ENCODE data around the gene LUC7L2. TPM values are rescaled to one million over a fixed set of nuclear protein-coding genes. Genes with fewer than 3 reads are reported as not detected.

The LUC7L2 gene
- total RNA-seq, 1 experiment from 2014 or later = 74.2 TPM

DNA sequence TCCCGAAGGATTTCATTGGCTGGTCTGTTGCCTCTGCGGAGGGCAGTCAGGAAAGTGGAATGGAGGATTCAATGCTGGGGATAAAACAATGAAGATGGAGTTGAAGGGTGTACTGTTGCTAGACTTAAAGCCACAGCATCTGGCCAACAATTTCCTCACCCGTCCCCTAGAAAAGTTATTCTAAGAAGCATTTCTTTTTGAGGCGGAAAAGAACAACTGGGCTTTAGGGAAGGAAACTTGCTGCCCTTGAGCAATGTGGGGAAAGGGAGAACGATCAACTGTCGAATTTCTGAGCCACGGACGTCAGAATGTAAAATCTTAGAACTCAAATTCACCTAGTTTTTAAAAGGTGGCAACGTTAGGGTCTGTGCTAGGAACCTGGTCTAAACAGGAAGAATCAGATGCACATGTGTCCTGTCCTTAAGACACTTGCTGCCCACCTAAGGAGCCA is 17.9 kb upstream of the LUC7L2 start:
- BruUV-seq (replicated peaks) = TSS peak; percentile 75
- H3K4me3 Mint-ChIP-seq (ENCODE audit: unreplicated experiment) = peak overlapping the region; percentile 89
- TF ChIP-seq, protein P1, sequence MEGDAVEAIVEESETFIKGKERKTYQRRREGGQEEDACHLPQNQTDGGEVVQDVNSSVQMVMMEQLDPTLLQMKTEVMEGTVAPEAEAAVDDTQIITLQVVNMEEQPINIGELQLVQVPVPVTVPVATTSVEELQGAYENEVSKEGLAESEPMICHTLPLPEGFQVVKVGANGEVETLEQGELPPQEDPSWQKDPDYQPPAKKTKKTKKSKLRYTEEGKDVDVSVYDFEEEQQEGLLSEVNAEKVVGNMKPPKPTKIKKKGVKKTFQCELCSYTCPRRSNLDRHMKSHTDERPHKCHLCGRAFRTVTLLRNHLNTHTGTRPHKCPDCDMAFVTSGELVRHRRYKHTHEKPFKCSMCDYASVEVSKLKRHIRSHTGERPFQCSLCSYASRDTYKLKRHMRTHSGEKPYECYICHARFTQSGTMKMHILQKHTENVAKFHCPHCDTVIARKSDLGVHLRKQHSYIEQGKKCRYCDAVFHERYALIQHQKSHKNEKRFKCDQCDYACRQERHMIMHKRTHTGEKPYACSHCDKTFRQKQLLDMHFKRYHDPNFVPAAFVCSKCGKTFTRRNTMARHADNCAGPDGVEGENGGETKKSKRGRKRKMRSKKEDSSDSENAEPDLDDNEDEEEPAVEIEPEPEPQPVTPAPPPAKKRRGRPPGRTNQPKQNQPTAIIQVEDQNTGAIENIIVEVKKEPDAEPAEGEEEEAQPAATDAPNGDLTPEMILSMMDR (IDR thresholded peaks at IDR 0.05; ENCODE audit: insufficient read depth in 1 of 2, low read depth in 1 of 2, low read length in 1 of 2, severe bottlenecking in 1 of 2, unreplicated experiment in 1 of 2) = no peak
- Histone ChIP-seq H3K36me3 (ENCODE audit: control insufficient read depth, insufficient read depth, low read length) (peaks cover 2% of the 10 kb centered on the region; the same call in 1 of the 2 replicates), H3K9me3 (no peaks in the 10 kb centered on the region), H3K4me1 (peaks cover 4% of the 10 kb centered on the region; the same call in 1 of the 2 replicates), H3K27me3 (replicated peaks; ENCODE audit: control insufficient read depth, insufficient read depth, low read length) (no peaks in the 10 kb centered on the region), H3K4me3 (ENCODE audit: low read depth, low read length) (peak overlapping the region; percentile 76)
- peaks cover 46% of the 10 kb centered on the region for H3K36me3 Mint-ChIP-seq (ENCODE audit: insufficient read depth, unreplicated experiment)
- peak overlapping the region; percentile 100 for H3K27ac Mint-ChIP-seq (ENCODE audit: unreplicated experiment)
- intact Hi-C loops (cut with micrococcal nuclease; ENCODE audit: unreplicated experiment) = loop anchor here (5.0 to 10.0 kb wide), 2 partner anchors 250 to 1353 kb away; partner anchors contain the start of gene NDUFB2
- peaks cover 4% of the 10 kb centered on the region for H3K27me3 Mint-ChIP-seq (ENCODE audit: insufficient read depth, unreplicated experiment)
- peaks cover 20% of the 10 kb centered on the region for H3K4me1 Mint-ChIP-seq (ENCODE audit: low read depth, unreplicated experiment)
- CTCF ChIA-PET = no interaction called here
- DNase-seq = no peak
- peaks cover 10% of the 10 kb centered on the region for H3K9me3 Mint-ChIP-seq (ENCODE audit: unreplicated experiment)
- POLR2A ChIA-PET = no interaction called here

- ChIA-PET POLR2A (no interaction called here), CTCF (no interaction called here)
- H3K4me3 Mint-ChIP-seq (ENCODE audit: unreplicated experiment) = no peak overlapping the region
- peaks cover 4% of the 10 kb centered on the region for H3K27me3 Mint-ChIP-seq (ENCODE audit: insufficient read depth, unreplicated experiment)
- no TSS peak for BruUV-seq (replicated peaks)
- no peaks in the 10 kb centered on the region for H3K9me3 ChIP-seq
- H3K4me3 ChIP-seq (ENCODE audit: low read depth, low read length) = no peak overlapping the region
- TF ChIP-seq, protein P1 (IDR thresholded peaks at IDR 0.05; ENCODE audit: insufficient read depth in 1 of 2, low read depth in 1 of 2, low read length in 1 of 2, severe bottlenecking in 1 of 2, unreplicated experiment in 1 of 2) = no peak
- no peaks in the 10 kb centered on the region for H3K9me3 Mint-ChIP-seq (ENCODE audit: unreplicated experiment)
- peaks cover 38% of the 10 kb centered on the region for H3K36me3 Mint-ChIP-seq (ENCODE audit: insufficient read depth, unreplicated experiment)
- H3K4me1 ChIP-seq = peaks cover 4% of the 10 kb centered on the region; the same call in 1 of the 2 replicates
- no peaks in the 10 kb centered on the region for H3K27me3 ChIP-seq (replicated peaks; ENCODE audit: control insufficient read depth, insufficient read depth, low read length)
- H3K36me3 ChIP-seq (ENCODE audit: control insufficient read depth, insufficient read depth, low read length) = peaks cover 2% of the 10 kb centered on the region; the same call in 1 of the 2 replicates
- H3K4me1 Mint-ChIP-seq (ENCODE audit: low read depth, unreplicated experiment) = peaks cover 15% of the 10 kb centered on the region
- no peak overlapping the region for H3K27ac Mint-ChIP-seq (ENCODE audit: unreplicated experiment)
- DNase-seq = no peak
- intact Hi-C loops (cut with micrococcal nuclease; ENCODE audit: unreplicated experiment) = loop anchor here (10.0 kb wide), 1 partner anchor 1350 kb away; the partner anchor contains the start of gene NDUFB2
Observed at GRCh38 chr7:139345042-139345441, 14.7 kb upstream of the LUC7L2 start.

- Mint-ChIP-seq H3K27ac (ENCODE audit: unreplicated experiment) (no peak overlapping the region), H3K27me3 (ENCODE audit: insufficient read depth, unreplicated experiment) (no peaks in the 10 kb centered on the region), H3K4me1 (ENCODE audit: low read depth, unreplicated experiment) (peaks cover 13% of the 10 kb centered on the region), H3K4me3 (ENCODE audit: unreplicated experiment) (no peak overlapping the region), H3K9me3 (ENCODE audit: unreplicated experiment) (no peaks in the 10 kb centered on the region), H3K36me3 (ENCODE audit: insufficient read depth, unreplicated experiment) (peaks cover 6% of the 10 kb centered on the region)
- no TSS peak for BruUV-seq (replicated peaks)
- ChIA-PET CTCF (no interaction called here), POLR2A (no interaction called here)
- H3K36me3 ChIP-seq (ENCODE audit: control insufficient read depth, insufficient read depth, low read length) = 0 out of 2 replicates have a peak, but pooled peaks cover 2% of the 10 kb centered on the region
- no peaks in the 10 kb centered on the region for H3K9me3 ChIP-seq
- H3K4me1 ChIP-seq = 0 out of 2 replicates have a peak, but pooled peaks cover 3% of the 10 kb centered on the region
- H3K27me3 ChIP-seq (replicated peaks; ENCODE audit: control insufficient read depth, insufficient read depth, low read length) = no peaks in the 10 kb centered on the region
- no peak for DNase-seq
- H3K4me3 ChIP-seq (ENCODE audit: low read depth, low read length) = no peak overlapping the region
- intact Hi-C loops (cut with micrococcal nuclease; ENCODE audit: unreplicated experiment) = no loop called here
- TF ChIP-seq, protein P1 (IDR thresholded peaks at IDR 0.05; ENCODE audit: insufficient read depth in 1 of 2, low read depth in 1 of 2, low read length in 1 of 2, severe bottlenecking in 1 of 2, unreplicated experiment in 1 of 2) = no peak
Observed at GRCh38 chr7:139351027-139351426, 8.7 kb upstream of the LUC7L2 start.

Measured in Caco-2 (cell line).